Activated CD8-positive, alpha-beta T cell treated with anti-CD3 and anti-CD28 coated beads for 36 hours (primary cell): ENCODE measurements around the gene SERPINB13. TPM values are rescaled to one million over a fixed set of nuclear protein-coding genes. Genes with fewer than 3 reads are reported as not detected.
"Not testable (repeated sequence)": the region's sequence is repeated elsewhere in the genome, so short reads cannot be mapped to it uniquely, and the experiment has no call there.

ENCODE experiments used
- ATAC-seq: fragments of 200-7000 bp; cut with Tn5 transposase; one replicate; pipeline ENCODE4 v1.10.0; 2021; ENCODE audit warnings: mild to moderate bottlenecking, moderate library complexity
- CTCF ChIA-PET: fragments of 350-600 bp; sonication (Branson Sonifier 250); formaldehyde crosslinking; loops from one replicate; lab custom pipeline; 2021; ENCODE audit warnings: antibody characterized with exemption; lab: Charles Lee
- POLR2A ChIA-PET: fragments of 350-600 bp; sonication (Branson Sonifier 250); formaldehyde crosslinking; loops from one replicate; lab custom pipeline; 2021; ENCODE audit warnings: antibody characterized with exemption; lab: Charles Lee
- DNase-seq: peaks from one replicate; pipeline ENCODE4 v3.0.0-alpha.2; 2020
- H3K27ac Mint-ChIP-seq: one replicate; pipeline ENCODE4 v1.8.0; 2021; ENCODE audit warnings: mild to moderate bottlenecking, mixed read lengths
- H3K27me3 Mint-ChIP-seq: one replicate; pipeline ENCODE4 v1.8.0; 2021; ENCODE audit warnings: mixed read lengths
- H3K36me3 Mint-ChIP-seq: one replicate; pipeline ENCODE4 v1.8.0; 2021; ENCODE audit warnings: low read depth, mixed read lengths
- H3K4me1 Mint-ChIP-seq: one replicate; pipeline ENCODE4 v1.8.0; 2021; ENCODE audit warnings: low read depth, mixed read lengths
- H3K4me3 Mint-ChIP-seq: one replicate; pipeline ENCODE4 v1.8.0; 2021; ENCODE audit warnings: mild to moderate bottlenecking, moderate library complexity, mixed read lengths
- H3K9me3 Mint-ChIP-seq: one replicate; pipeline ENCODE4 v1.8.0; 2021; ENCODE audit warnings: mixed read lengths
- intact Hi-C: fragments of 100-400 bp; cut with micrococcal nuclease; formaldehyde crosslinking; loops from one replicate; pipeline ENCODE4 v1.10.0; 2022
- total RNA-seq, 2 experiments: library from RNA; stranded (reverse); gene quantifications; one replicate each; pipeline ENCODE4 v1.2.3, GENCODE V29; 2021
- TF ChIP-seq, protein P1 (sequence below): fragments of 200-600 bp; IDR thresholded peaks from one replicate; pipeline ENCODE4 v1.8.0; 2022; ENCODE audit warnings: antibody characterized with exemption, mild to moderate bottlenecking

The SERPINB13 gene
- total RNA-seq, 2 experiments from 2014 or later, result not detected

DNA sequence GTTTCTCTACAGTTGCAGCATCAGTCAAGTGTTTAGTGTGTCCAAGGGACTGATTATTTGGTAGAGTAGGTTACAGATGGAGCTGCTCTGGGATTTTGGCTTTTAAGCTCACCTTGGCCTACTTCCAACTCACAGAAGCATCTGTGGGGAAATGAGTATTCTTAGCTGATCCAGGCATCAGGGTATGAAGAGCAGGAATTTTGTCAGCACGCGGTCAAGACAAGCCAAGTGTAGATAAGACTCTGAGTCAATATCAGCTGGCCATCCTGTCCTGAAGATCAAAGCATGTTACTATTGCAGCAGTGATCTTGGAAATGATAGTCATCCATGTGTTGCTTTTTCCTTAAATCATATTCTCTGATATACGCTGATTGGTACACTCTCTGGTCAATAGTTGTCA lies 32.5 kb downstream of the SERPINB13 start:
- no peak for ATAC-seq
- DNase-seq, result no peak
- no peaks in the 10 kb centered on the region for H3K27me3 Mint-ChIP-seq
- no peaks in the 10 kb centered on the region for H3K36me3 Mint-ChIP-seq
- H3K9me3 Mint-ChIP-seq, result peaks cover 12% of the 10 kb centered on the region
- H3K4me3 Mint-ChIP-seq, result no peak overlapping the region
- TF ChIP-seq, protein P1, sequence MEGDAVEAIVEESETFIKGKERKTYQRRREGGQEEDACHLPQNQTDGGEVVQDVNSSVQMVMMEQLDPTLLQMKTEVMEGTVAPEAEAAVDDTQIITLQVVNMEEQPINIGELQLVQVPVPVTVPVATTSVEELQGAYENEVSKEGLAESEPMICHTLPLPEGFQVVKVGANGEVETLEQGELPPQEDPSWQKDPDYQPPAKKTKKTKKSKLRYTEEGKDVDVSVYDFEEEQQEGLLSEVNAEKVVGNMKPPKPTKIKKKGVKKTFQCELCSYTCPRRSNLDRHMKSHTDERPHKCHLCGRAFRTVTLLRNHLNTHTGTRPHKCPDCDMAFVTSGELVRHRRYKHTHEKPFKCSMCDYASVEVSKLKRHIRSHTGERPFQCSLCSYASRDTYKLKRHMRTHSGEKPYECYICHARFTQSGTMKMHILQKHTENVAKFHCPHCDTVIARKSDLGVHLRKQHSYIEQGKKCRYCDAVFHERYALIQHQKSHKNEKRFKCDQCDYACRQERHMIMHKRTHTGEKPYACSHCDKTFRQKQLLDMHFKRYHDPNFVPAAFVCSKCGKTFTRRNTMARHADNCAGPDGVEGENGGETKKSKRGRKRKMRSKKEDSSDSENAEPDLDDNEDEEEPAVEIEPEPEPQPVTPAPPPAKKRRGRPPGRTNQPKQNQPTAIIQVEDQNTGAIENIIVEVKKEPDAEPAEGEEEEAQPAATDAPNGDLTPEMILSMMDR, result no peak
- CTCF ChIA-PET, result no interaction called here
- POLR2A ChIA-PET, result no interaction called here
- intact Hi-C loops, result no loop called here
- H3K4me1 Mint-ChIP-seq, result no peaks in the 10 kb centered on the region
- no peak overlapping the region for H3K27ac Mint-ChIP-seq

DNA sequence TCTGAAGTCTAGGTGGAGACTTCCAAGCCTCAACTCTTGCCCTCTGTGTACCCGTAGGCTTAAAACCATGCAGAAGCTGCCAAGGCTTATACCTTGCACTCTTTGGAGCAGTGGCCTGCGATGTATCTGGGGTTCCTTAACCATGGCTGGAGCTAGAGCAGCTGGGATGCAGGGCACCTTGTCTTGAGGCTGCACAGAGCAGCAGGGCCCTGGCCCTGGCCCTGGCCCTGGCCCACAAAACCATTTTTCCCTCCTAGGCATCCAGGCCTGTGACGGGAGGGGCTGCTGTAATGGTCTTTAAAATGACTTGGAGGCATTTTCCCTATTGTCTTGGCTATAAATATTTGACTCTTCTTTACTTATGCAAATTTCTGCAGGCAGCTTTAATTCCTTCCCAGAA lies 37.7 kb downstream of the SERPINB13 start:
- peaks cover 1% of the 10 kb centered on the region for H3K36me3 Mint-ChIP-seq
- no peaks in the 10 kb centered on the region for H3K27me3 Mint-ChIP-seq
- H3K4me3 Mint-ChIP-seq, result no peak overlapping the region
- H3K9me3 Mint-ChIP-seq, result peaks cover 23% of the 10 kb centered on the region
- H3K4me1 Mint-ChIP-seq, result no peaks in the 10 kb centered on the region
- POLR2A ChIA-PET, result no interaction called here
- ATAC-seq, result no peak
- CTCF ChIA-PET, result no interaction called here
- intact Hi-C loops, result no loop called here
- DNase-seq, result no peak
- TF ChIP-seq, protein P1, result no peak
- H3K27ac Mint-ChIP-seq, result no peak overlapping the region

DNA sequence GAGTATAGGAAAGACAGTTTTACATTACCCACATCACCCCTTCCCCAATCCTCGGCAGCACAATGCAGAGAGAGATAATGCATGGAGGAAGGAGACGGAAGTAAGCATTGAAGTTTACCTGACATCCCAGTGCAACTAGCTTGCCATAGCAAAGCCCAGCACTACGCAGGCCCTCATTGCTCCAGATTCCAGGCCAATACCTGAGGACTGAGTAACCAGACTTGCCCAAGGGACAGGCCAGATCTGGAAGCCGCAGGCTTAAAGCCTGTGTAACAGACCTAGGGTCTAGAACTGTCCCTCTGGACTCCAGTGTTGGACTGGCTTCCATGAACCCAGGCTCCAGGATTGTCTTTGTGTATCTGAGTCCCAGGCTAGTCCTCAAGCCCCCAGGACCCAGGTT lies 39.3 kb downstream of the SERPINB13 start:
- peaks cover 20% of the 10 kb centered on the region for H3K9me3 Mint-ChIP-seq
- ATAC-seq (no peak), DNase-seq (no peak)
- peaks cover 1% of the 10 kb centered on the region for H3K36me3 Mint-ChIP-seq
- no peak overlapping the region for H3K4me3 Mint-ChIP-seq
- no peaks in the 10 kb centered on the region for H3K27me3 Mint-ChIP-seq
- CTCF ChIA-PET, result no interaction called here
- TF ChIP-seq, protein P1, result no peak
- intact Hi-C loops, result no loop called here
- H3K27ac Mint-ChIP-seq, result no peak overlapping the region
- H3K4me1 Mint-ChIP-seq, result no peaks in the 10 kb centered on the region
- POLR2A ChIA-PET, result no interaction called here

DNA sequence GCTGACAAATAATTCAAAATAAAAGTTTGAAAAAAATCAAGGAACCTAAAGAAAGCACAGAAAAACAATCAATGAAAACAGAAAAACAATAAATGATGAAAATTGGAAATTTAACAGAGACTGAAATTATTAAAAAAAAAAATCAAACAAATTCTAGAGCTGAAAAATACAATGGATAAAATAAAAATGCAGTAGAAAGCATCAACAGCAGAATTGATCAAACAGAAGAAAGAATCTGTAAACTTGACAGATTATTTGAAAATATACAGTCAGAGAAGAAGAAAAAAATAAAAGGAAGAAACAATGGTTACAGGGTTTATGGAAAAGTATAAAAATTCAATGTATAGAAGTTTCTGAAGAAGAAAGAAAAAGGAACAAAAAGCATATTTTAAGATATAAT lies 40.7 kb downstream of the SERPINB13 start:
- TF ChIP-seq, protein P1, result no peak
- ATAC-seq (no peak), DNase-seq (no peak)
- peaks cover 19% of the 10 kb centered on the region for H3K9me3 Mint-ChIP-seq
- intact Hi-C loops, result no loop called here
- H3K27me3 Mint-ChIP-seq, result no peaks in the 10 kb centered on the region
- H3K36me3 Mint-ChIP-seq, result peaks cover 1% of the 10 kb centered on the region
- no peak overlapping the region for H3K4me3 Mint-ChIP-seq
- ChIA-PET CTCF (no interaction called here), POLR2A (no interaction called here)
- H3K27ac Mint-ChIP-seq, result no peak overlapping the region
- H3K4me1 Mint-ChIP-seq, result no peaks in the 10 kb centered on the region

DNA sequence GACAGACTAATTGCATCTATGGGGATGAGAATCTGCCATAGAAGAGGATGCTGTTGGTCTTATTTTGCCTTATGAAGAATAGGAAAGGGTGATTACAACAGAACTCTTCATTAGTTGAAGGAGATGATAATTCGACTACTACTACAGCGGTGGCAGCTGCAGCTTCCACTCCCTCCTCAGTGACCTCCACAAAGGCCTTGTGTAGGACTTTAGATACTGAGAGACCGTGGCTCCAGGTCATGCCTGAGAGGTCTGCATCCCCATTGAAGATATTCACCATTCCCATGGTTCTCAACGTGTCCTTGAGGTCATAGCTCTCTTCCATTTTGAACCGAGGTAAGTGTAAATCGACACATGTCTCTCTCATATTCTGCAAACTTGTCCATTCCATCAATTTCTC lies 50.6 kb downstream of the SERPINB13 start:
- Mint-ChIP-seq H3K4me3 (no peak overlapping the region), H3K27me3 (no peaks in the 10 kb centered on the region), H3K4me1 (no peaks in the 10 kb centered on the region), H3K27ac (no peak overlapping the region), H3K9me3 (no peaks in the 10 kb centered on the region), H3K36me3 (no peaks in the 10 kb centered on the region)
- no peak for DNase-seq
- intact Hi-C loops, result no loop called here
- CTCF ChIA-PET, result no interaction called here
- no peak for ATAC-seq
- POLR2A ChIA-PET, result no interaction called here
- TF ChIP-seq, protein P1, result no peak

DNA sequence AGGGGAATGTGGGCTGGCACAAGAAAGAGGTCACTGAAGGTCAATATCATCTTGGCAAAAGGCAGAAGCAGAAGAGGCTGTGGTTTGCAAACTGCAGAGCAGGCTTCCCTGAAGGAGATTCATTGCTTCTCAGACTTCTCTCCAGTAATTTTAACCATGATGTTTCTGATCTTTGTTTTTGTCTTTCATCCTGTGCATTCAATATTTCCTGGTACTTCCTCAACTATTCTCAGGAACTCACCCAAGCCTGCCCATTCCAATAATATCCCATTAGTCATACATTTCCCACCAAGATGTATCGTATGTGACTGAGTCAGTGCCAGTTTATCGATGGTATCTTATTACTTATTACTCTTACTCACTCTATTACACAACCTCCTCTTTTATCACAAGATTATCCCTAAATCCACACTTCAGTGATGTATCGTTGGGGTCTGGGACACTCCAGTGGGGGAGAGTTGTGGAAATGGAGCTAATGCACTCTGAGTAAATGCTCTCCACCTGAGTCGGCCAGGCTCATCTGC lies 54.1 kb downstream of the SERPINB13 start:
- ATAC-seq, H3K9me3 Mint-ChIP-seq, H3K4me3 Mint-ChIP-seq, H3K27me3 Mint-ChIP-seq, POLR2A ChIA-PET, DNase-seq, CTCF ChIA-PET, H3K27ac Mint-ChIP-seq, intact Hi-C loops, H3K36me3 Mint-ChIP-seq, H3K4me1 Mint-ChIP-seq: not testable (repeated sequence)

DNA sequence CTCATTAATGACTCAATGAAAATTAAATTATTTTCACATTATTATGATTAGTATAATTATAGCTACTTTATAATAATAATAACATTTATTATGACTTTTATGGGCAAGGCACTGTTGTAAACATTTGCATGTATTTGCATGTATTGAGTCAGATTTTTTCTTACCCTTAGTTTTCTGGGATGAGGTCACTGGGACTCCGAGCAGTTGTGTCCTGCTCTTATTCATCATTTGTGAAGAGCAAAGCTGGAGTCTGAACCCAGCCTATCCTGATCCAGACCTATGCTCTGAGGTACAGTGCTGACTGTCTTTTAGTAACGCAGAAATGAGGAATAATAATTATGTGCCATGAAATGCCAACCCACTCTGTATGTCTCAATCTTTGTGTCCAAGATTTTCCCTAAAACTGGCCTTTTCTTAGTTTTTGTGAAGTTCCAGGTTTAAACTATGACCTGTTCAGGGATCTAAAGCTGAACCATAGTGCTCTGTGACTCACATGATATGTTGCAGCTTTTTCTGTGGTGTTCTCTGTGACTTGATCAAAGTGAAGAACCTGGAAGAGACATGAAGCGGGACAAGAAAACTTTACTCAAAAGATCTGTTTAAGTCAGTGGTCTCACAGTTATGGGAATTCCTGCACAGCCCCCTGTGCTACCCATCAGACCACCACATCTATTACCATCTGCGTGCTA lies 55.7 kb downstream of the SERPINB13 start:
- H3K27me3 Mint-ChIP-seq, ATAC-seq, DNase-seq, CTCF ChIA-PET, POLR2A ChIA-PET, H3K4me3 Mint-ChIP-seq, H3K9me3 Mint-ChIP-seq, intact Hi-C loops, H3K27ac Mint-ChIP-seq, H3K4me1 Mint-ChIP-seq, H3K36me3 Mint-ChIP-seq: not testable (repeated sequence)

DNA sequence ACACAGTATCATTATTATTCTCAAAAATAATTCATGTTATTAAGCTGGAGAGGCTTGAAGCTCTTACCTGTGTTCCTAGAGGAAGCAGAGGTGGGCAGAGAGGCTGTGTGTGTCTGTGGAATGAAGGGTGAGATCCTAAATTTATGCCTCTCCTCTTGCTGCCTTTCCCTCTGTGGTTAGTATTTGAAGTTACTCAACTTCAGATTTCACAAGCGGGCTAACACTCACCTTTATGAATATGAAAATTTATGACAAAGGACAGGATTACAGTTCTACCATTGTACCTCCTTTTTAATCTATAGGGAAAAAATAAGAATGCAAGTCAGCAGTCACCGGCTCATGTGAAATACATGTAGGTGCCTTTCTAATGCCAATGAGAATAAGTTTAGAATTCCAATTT lies 57.0 kb downstream of the SERPINB13 start, which contains the start of gene SERPINB4:
TSS of gene SERPINB4 (minus strand) at position 115 of the 400 bp plus-strand sequence. CDS start 679 bp downstream, outside the sequence.
- H3K27me3 Mint-ChIP-seq, ATAC-seq, H3K36me3 Mint-ChIP-seq, H3K4me3 Mint-ChIP-seq, intact Hi-C loops, H3K27ac Mint-ChIP-seq, H3K9me3 Mint-ChIP-seq, CTCF ChIA-PET, DNase-seq, POLR2A ChIA-PET, H3K4me1 Mint-ChIP-seq: not testable (repeated sequence)
